Chondrocyte (in vitro differentiated cells): ENCODE data around the gene NPAS2. TPM values are rescaled to one million over a fixed set of nuclear protein-coding genes. Genes with fewer than 3 reads are reported as not detected.
A peak's percentile ranks its signal among the peaks of the same experiment; 100 is the strongest.

ENCODE experiments used
- DNase-seq: peaks from one replicate; pipeline ENCODE4 v3.0.0; 2021; ENCODE audit warnings: mixed read lengths, low spot score
- H3K27ac Mint-ChIP-seq: one replicate; pipeline ENCODE4 v1.8.0; 2021; ENCODE audit warnings: mild to moderate bottlenecking, moderate library complexity, mixed read lengths; ENCODE audit not compliant: unreplicated experiment
- H3K27me3 Mint-ChIP-seq: 2 replicates; pipeline ENCODE4 v1.8.0; 2021; ENCODE audit warnings: low read depth, mixed read lengths
- H3K36me3 Mint-ChIP-seq: 2 replicates; pipeline ENCODE4 v1.8.0; 2021; ENCODE audit warnings: low read depth, mixed read lengths
- H3K4me1 Mint-ChIP-seq: 2 replicates; pipeline ENCODE4 v1.8.0; 2021; ENCODE audit warnings: low read depth, mild to moderate bottlenecking, mixed read lengths
- H3K4me3 Mint-ChIP-seq: one replicate; pipeline ENCODE4 v1.8.0; 2021; ENCODE audit warnings: mild to moderate bottlenecking, moderate library complexity, mixed read lengths; ENCODE audit not compliant: unreplicated experiment
- H3K9me3 Mint-ChIP-seq: 2 replicates; pipeline ENCODE4 v1.8.0; 2021; ENCODE audit warnings: low read depth, mixed read lengths
- total RNA-seq: library from RNA; stranded (reverse); gene quantifications from 3 replicates; pipeline ENCODE4 v1.2.1, GENCODE V29; 2021
- TF ChIP-seq, protein P1 (sequence below): fragments of 200-600 bp; sonication (generic); IDR thresholded peaks from 2 replicates; pipeline ENCODE4 v1.5.0; 2021; ENCODE audit warnings: antibody characterized with exemption, mild to moderate bottlenecking, moderate library complexity

Gene NPAS2
- total RNA-seq, 1 donor from 2014 or later, result 25.6 TPM

- Mint-ChIP-seq H3K27me3 (no peaks in the 10 kb centered on the region), H3K4me1 (no peaks in the 10 kb centered on the region), H3K9me3 (no peaks in the 10 kb centered on the region), H3K36me3 (peaks cover 37% of the 10 kb centered on the region), H3K4me3 (no peak overlapping the region), H3K27ac (no peak overlapping the region)
- peak; percentile 56 for DNase-seq
- TF ChIP-seq, protein P1, sequence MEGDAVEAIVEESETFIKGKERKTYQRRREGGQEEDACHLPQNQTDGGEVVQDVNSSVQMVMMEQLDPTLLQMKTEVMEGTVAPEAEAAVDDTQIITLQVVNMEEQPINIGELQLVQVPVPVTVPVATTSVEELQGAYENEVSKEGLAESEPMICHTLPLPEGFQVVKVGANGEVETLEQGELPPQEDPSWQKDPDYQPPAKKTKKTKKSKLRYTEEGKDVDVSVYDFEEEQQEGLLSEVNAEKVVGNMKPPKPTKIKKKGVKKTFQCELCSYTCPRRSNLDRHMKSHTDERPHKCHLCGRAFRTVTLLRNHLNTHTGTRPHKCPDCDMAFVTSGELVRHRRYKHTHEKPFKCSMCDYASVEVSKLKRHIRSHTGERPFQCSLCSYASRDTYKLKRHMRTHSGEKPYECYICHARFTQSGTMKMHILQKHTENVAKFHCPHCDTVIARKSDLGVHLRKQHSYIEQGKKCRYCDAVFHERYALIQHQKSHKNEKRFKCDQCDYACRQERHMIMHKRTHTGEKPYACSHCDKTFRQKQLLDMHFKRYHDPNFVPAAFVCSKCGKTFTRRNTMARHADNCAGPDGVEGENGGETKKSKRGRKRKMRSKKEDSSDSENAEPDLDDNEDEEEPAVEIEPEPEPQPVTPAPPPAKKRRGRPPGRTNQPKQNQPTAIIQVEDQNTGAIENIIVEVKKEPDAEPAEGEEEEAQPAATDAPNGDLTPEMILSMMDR, result no peak
These were observed 150.1 kb downstream of the NPAS2 start for GRCh38 chr2:100969998-100970397.

GRCh38 chr2:100971221-100971620, 151.3 kb downstream of the NPAS2 start:
- Mint-ChIP-seq H3K27me3 (no peaks in the 10 kb centered on the region), H3K9me3 (no peaks in the 10 kb centered on the region), H3K36me3 (peaks cover 36% of the 10 kb centered on the region), H3K27ac (no peak overlapping the region), H3K4me1 (no peaks in the 10 kb centered on the region), H3K4me3 (no peak overlapping the region)
- TF ChIP-seq, protein P1, result no peak
- peak; percentile 63 for DNase-seq

GRCh38 chr2:100972452-100972851, 152.5 kb downstream of the NPAS2 start:
- H3K4me3 Mint-ChIP-seq, result no peak overlapping the region
- TF ChIP-seq, protein P1, result no peak
- H3K27me3 Mint-ChIP-seq, result no peaks in the 10 kb centered on the region
- DNase-seq, result no peak
- H3K4me1 Mint-ChIP-seq, result peaks cover 10% of the 10 kb centered on the region
- H3K9me3 Mint-ChIP-seq, result no peaks in the 10 kb centered on the region
- peaks cover 40% of the 10 kb centered on the region for H3K36me3 Mint-ChIP-seq
- H3K27ac Mint-ChIP-seq, result no peak overlapping the region

DNA sequence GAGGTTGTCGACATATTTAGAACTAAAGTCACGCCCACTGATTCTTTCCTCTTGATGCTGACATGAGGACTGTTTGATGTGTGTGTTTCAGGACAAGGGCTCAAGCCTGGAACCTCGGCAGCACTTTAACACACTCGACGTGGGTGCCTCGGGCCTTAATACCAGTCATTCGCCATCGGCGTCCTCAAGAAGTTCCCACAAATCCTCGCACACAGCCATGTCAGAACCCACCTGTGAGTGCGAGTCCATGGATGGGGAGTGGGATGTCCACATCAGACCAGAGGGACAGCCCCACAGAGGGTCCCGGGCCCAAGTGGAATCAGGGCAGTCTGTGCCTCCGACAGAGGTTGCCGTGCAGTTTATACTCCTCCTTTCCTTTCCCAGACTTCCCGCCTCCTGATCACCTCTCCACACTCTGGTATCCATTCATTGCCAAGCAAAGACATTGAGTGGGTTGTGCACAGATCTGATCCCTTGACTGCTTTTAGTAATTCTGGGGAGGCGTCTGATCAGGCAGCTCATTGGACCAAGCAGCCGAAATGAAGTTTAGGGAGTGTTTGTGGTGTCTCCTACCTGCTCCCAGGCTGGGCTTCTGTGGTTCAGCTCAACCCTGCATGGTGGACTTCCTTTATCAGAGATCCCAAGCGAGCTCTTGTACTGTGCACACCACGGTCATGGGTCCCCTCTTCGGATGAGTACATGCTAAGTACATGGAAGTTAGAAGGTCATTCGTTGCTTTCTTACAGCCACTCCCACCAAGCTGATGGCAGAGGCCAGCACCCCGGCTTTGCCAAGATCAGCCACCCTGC, 155.0 kb downstream of the NPAS2 start:
- no peak overlapping the region for H3K4me3 Mint-ChIP-seq
- no peak for DNase-seq
- peaks cover 25% of the 10 kb centered on the region for H3K4me1 Mint-ChIP-seq
- H3K36me3 Mint-ChIP-seq, result peaks cover 28% of the 10 kb centered on the region
- H3K27me3 Mint-ChIP-seq, result no peaks in the 10 kb centered on the region
- TF ChIP-seq, protein P1, result no peak
- H3K27ac Mint-ChIP-seq, result no peak overlapping the region
- H3K9me3 Mint-ChIP-seq, result no peaks in the 10 kb centered on the region

DNA sequence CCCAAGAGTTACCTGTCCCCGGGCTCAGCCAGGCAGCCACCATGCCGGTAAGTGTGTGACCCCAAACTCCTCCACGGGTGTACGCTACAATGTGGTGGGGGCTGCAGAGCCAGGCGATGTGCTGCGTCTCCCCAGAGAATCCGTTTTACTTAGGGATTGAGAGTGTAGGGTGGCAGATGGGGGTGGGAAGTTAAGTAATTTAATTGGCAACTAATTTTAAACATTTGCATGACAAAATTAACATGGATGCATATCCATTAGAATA, 155.5 kb downstream of the NPAS2 start:
- H3K4me3 Mint-ChIP-seq, result no peak overlapping the region
- peaks cover 25% of the 10 kb centered on the region for H3K4me1 Mint-ChIP-seq
- TF ChIP-seq, protein P1, result no peak
- H3K36me3 Mint-ChIP-seq, result peaks cover 25% of the 10 kb centered on the region
- no peaks in the 10 kb centered on the region for H3K9me3 Mint-ChIP-seq
- H3K27me3 Mint-ChIP-seq, result no peaks in the 10 kb centered on the region
- no peak overlapping the region for H3K27ac Mint-ChIP-seq
- no peak for DNase-seq
